ENCODE measurements around the gene ERCC2. TPM values are rescaled to one million over a fixed set of nuclear protein-coding genes. Genes with fewer than 3 reads are reported as not detected.

The ERCC2 gene
- total RNA-seq, result 10 to 100 TPM in 3 of 4 donors, 1 to 10 TPM in 1; 9.4 to 19.2 (median 15.9) TPM

DNA sequence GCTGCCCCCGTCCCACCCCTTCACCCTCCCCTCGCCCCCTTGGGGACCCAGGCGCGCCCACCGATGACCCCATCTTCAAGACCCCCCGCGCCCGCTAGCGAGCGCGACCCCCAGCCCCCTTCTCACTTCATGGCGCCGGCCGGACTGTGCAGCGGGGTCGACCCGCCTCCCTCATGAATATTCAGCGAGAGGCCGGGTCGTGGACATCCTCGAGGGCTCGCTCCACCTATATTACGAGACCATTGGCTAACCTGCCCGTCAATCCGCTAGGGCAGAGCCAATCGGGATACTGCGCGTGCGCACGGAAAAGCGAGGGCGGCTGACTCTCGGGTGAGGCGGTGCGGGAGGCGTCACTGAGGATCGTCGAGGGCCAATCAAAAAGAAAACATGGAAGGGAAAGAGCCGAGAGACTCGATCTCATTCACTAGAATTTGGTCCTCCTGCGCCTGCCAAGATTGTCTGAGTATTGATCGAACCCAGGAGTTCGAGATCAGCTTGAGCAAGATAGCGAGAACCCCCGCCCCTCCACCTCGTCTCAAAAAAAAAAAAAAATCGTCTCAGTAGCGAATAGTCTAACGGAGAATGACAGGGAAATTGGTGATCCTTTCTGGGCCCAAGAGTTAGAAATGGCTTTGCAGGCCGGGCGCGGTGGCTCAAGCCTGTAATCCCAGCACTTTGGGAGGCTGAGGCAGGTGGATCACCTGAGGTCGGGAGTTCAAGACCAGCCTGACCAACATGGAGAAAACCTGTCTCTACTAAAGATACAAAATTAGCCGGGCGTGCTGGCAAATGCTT, at the start of gene ERCC2:
TSS of gene ERCC2 (minus strand) at position 164 of the 795 bp plus-strand sequence. CDS start at position 131, 33 bp downstream.
- TF ChIP-seq POLR2A (IDR thresholded peaks at IDR 0.05), result no peak
- TF ChIP-seq, protein P1, sequence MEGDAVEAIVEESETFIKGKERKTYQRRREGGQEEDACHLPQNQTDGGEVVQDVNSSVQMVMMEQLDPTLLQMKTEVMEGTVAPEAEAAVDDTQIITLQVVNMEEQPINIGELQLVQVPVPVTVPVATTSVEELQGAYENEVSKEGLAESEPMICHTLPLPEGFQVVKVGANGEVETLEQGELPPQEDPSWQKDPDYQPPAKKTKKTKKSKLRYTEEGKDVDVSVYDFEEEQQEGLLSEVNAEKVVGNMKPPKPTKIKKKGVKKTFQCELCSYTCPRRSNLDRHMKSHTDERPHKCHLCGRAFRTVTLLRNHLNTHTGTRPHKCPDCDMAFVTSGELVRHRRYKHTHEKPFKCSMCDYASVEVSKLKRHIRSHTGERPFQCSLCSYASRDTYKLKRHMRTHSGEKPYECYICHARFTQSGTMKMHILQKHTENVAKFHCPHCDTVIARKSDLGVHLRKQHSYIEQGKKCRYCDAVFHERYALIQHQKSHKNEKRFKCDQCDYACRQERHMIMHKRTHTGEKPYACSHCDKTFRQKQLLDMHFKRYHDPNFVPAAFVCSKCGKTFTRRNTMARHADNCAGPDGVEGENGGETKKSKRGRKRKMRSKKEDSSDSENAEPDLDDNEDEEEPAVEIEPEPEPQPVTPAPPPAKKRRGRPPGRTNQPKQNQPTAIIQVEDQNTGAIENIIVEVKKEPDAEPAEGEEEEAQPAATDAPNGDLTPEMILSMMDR (IDR thresholded peaks at IDR 0.05), result no peak
- H3K27ac ChIP-seq, result peak within 1 kb of the TSS; percentile 48 to 67 (median 54)
- no peaks in the 10 kb centered on the region for H3K36me3 ChIP-seq
- H3K9me3 ChIP-seq, result no peaks in the 10 kb centered on the region
- H3K27me3 ChIP-seq, result no peaks in the 10 kb centered on the region
- WGBS, 2 donors, result 6 to 12% methylated on average over 22 to 38 of the region's 55 CpGs
- peak; percentile 98 to 99 for DNase-seq
- peaks cover 0 to 6% of the 10 kb centered on the region in 2 donors for H3K4me1 ChIP-seq
- intact Hi-C loops (cut with DNase I), result no loop called here
- peak within 1 kb of the TSS; percentile 4 to 70 (median 29) for H3K4me3 ChIP-seq (replicated peaks in 1 of 3)

DNA sequence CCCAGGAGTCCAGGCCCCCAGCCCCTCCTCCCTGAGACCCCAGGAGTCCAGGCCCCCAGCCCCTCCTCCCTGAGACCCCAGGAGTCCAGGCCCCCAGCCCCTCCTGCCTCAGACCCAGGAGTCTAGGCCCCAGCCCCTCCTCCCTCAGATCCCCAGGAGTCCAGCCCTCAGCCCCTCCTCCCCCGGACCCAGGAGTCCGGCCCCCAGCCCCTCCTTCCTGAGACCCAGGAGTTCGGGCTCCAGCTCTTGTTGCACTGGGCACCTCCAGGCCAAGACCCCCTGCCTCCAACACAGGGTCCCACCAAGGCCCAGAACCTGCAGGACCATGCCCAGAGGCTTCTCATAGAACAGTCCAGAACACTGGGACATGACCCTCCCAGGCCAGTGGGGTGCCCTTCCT, 49.5 kb upstream of the ERCC2 start:
- TF ChIP-seq, protein P1 (IDR thresholded peaks at IDR 0.05), result no peak
- TF ChIP-seq POLR2A (IDR thresholded peaks at IDR 0.05), result no peak
- no peaks in the 10 kb centered on the region for H3K27me3 ChIP-seq
- H3K27ac ChIP-seq, result no peak overlapping the region
- DNase-seq, result no peak
- peaks cover 0 to 13% of the 10 kb centered on the region in 2 donors for H3K36me3 ChIP-seq
- H3K9me3 ChIP-seq, result no peaks in the 10 kb centered on the region
- 37% methylated on average over 3 of the region's 3 CpGs; no CpG with 5 or more reads in 1 of the 2 donors for WGBS, 2 donors
- H3K4me1 ChIP-seq, result peaks cover 7 to 13% of the 10 kb centered on the region in 2 donors
- intact Hi-C loops (cut with DNase I), result no loop called here
- no peak overlapping the region for H3K4me3 ChIP-seq (replicated peaks in 1 of 3)

DNA sequence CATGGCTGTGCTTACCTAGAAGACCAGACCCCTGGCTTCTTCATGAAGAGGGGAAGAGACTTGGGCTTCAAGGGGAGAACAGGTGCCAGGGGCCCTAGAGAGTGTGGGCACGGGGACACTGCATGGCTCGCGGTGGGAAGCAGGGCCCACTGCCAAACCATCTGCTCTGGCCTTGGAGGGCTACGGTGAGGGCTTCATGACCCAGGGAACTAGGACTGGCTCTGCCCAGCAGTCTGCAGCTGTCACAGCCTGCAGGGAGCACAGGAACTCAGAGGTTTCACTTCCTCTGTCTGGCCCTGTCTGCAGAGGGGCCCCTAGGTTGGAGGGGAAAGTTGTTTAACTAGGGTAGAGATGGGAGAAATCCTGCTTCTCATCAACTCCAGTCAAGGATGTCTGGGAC, 49.0 kb upstream of the ERCC2 start:
- H3K36me3 ChIP-seq, result peaks cover 0 to 16% of the 10 kb centered on the region in 2 donors
- peaks cover 7 to 13% of the 10 kb centered on the region in 2 donors for H3K4me1 ChIP-seq
- DNase-seq, result no peak
- no peak overlapping the region for H3K4me3 ChIP-seq (replicated peaks in 1 of 3)
- intact Hi-C loops (cut with DNase I), result no loop called here
- TF ChIP-seq, protein P1 (IDR thresholded peaks at IDR 0.05), result no peak
- no peak for TF ChIP-seq POLR2A (IDR thresholded peaks at IDR 0.05)
- 74 to 88% methylated on average over 3 to 4 of the region's 4 CpGs for WGBS, 2 donors
- no peak overlapping the region for H3K27ac ChIP-seq
- H3K9me3 ChIP-seq, result no peaks in the 10 kb centered on the region
- H3K27me3 ChIP-seq, result no peaks in the 10 kb centered on the region

DNA sequence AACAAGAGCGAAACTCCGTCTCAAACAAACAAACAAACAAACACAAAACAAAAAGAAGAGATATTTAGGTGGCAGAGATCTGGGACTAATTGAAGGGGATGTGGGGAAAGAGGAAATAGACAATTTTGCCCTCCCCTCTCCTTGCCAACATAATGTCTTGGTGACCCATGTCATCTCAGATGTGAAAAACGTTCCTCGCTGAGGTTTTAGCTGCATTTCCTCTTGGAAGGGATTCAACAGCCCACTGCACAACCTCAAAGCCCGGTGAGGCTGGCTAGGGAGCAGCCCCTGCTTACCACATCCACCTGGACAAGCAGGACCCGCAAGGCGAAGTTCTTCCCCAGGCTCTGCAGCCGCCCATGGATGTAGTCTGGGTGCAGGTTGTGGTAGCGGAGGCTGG, 48.4 kb upstream of the ERCC2 start:
- TF ChIP-seq, protein P1 (IDR thresholded peaks at IDR 0.05), result no peak
- TF ChIP-seq POLR2A (IDR thresholded peaks at IDR 0.05), result no peak
- H3K36me3 ChIP-seq, result peaks cover 0 to 21% of the 10 kb centered on the region in 2 donors

DNA sequence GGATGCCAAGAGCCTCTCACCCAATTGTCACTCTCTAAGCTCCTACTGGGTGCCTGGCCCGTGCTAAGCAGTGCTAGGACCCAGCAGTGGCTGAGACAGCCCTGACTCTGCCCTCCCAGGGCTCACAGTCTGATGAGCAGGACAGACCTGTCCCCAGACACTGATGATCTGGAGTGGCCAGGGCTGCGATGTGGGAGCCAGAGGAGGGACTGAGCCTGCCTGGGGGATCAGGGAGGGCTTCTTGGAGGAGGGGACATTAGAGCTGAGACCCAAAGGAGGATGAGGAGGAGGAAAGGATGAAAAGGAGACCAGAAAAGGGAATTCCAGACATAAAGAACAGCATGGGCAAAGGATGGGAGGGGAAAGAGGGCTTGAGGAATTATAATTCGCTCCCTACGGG, 46.8 kb upstream of the ERCC2 start:
- peaks cover 7 to 29% of the 10 kb centered on the region in 2 donors for H3K36me3 ChIP-seq
- H3K27me3 ChIP-seq, result no peaks in the 10 kb centered on the region
- H3K9me3 ChIP-seq, result no peaks in the 10 kb centered on the region
- 92 to 94% methylated on average over 4 of the region's 4 CpGs for WGBS, 2 donors
- no peak for DNase-seq
- intact Hi-C loops (cut with DNase I), result no loop called here
- peaks cover 0 to 2% of the 10 kb centered on the region in 2 donors for H3K4me1 ChIP-seq
- H3K4me3 ChIP-seq (replicated peaks in 1 of 3), result no peak overlapping the region
- no peak for TF ChIP-seq POLR2A (IDR thresholded peaks at IDR 0.05)
- TF ChIP-seq, protein P1 (IDR thresholded peaks at IDR 0.05), result no peak
- no peak overlapping the region for H3K27ac ChIP-seq

More for the DNA sequence above, 48.4 kb upstream of the ERCC2 start:
- H3K27ac ChIP-seq, result no peak overlapping the region
- WGBS, 2 donors, result 68 to 90% methylated on average over 7 to 9 of the region's 9 CpGs
- DNase-seq, result no peak
- intact Hi-C loops (cut with DNase I), result no loop called here
- H3K9me3 ChIP-seq, result no peaks in the 10 kb centered on the region
- no peaks in the 10 kb centered on the region for H3K27me3 ChIP-seq
- H3K4me1 ChIP-seq, result peaks cover 7 to 13% of the 10 kb centered on the region in 2 donors
- no peak overlapping the region for H3K4me3 ChIP-seq (replicated peaks in 1 of 3)

All from thyroid gland (tissue), 4 donors.